GM04504 (cell line): ENCODE measurements around the gene C1orf87.
"Not testable (repeated sequence)": the region's sequence is repeated elsewhere in the genome, so short reads cannot be mapped to it uniquely, and the experiment has no call there.

Source experiments
- DNase-seq: peaks from one replicate; pipeline ENCODE4 v3.0.0-alpha.2; 2012; ENCODE audit warnings: low read depth

Gene C1orf87

GRCh38 chr1:59992040-59992820 is 81.3 kb downstream of the C1orf87 start:
- DNase-seq: no peak

- DNase-seq: no peak
Observed at GRCh38 chr1:59990470-59990869, 83.1 kb downstream of the C1orf87 start.

DNA sequence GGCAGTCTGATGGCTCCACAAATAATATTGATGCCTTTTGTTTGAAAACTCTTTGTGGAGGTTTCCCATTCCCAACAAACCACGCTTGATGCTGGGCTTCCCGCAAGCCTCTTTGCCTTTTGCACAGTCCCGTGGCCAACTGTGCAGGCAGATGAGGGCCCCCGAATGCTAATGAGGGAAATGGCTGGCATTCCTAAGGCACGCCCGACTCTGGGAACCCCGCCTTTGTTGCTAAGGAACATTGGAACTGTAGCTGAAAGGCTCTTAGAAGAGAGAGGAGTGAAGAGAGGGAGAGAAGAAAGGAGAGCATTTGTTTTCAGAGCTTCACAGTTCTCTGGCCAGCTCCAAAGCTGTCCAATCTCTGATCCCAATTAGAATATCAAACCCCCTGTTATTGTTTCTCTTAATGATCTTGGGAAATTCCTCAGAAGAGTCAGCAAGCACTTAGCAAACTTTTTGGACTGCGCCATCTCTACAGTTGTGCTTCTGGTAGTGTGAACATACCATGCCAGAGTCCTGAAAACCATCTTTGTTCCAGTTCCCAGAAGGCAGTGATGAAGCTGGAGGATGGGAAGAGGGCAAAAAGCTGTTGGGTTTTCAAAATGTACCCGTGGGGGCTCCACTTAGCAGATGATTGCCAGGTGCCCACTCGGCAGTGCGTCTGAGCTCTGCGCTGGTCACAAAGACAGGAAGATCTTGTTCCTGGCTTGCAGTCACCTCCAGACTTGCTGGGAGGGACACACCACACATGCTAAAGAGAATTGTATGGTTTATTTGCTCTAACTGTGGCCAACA is 86.9 kb downstream of the C1orf87 start:
- DNase-seq: no peak

- no peak for DNase-seq
Observed at GRCh38 chr1:59985911-59986515, 87.6 kb downstream of the C1orf87 start.

- no peak for DNase-seq
Observed at GRCh38 chr1:59979666-59980065, 93.9 kb downstream of the C1orf87 start.

DNA sequence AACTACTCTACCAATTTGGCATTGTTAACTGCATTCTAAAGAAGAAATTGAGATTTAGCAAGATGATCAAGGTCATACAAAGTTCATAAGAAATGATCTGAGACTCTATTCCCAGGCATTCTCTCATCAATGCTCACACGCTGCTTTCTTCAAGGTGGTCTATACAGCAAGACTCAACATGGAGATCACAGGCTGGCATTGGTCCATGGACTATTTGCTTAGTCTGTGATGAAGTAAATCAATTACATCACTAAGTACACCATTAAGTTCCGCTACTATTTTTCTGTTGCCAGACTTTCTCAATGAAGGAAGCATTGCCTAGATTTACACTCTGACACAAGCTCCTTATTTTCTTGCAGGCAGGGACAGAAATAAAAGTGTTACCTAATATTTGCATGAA is 95.1 kb downstream of the C1orf87 start:
- DNase-seq: no peak

GRCh38 chr1:59978026-59978425 is 95.5 kb downstream of the C1orf87 start:
- DNase-seq: no peak

DNA sequence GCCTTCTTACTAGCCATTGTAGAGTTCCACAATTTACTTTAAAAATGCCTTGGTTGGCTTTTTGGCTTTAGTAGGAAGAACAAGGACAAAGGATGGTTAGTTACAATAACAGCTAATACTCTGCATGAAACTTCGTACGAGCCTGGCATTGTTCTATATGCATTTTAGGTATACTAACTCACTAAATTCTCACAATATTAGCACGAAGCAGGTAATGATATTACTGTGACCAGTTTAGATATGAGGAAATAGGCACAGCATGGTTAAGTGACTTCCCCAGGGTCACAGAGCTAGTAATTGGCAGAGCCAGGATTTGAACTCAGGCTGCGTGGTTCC is 96.5 kb downstream of the C1orf87 start:
- no peak for DNase-seq

DNA sequence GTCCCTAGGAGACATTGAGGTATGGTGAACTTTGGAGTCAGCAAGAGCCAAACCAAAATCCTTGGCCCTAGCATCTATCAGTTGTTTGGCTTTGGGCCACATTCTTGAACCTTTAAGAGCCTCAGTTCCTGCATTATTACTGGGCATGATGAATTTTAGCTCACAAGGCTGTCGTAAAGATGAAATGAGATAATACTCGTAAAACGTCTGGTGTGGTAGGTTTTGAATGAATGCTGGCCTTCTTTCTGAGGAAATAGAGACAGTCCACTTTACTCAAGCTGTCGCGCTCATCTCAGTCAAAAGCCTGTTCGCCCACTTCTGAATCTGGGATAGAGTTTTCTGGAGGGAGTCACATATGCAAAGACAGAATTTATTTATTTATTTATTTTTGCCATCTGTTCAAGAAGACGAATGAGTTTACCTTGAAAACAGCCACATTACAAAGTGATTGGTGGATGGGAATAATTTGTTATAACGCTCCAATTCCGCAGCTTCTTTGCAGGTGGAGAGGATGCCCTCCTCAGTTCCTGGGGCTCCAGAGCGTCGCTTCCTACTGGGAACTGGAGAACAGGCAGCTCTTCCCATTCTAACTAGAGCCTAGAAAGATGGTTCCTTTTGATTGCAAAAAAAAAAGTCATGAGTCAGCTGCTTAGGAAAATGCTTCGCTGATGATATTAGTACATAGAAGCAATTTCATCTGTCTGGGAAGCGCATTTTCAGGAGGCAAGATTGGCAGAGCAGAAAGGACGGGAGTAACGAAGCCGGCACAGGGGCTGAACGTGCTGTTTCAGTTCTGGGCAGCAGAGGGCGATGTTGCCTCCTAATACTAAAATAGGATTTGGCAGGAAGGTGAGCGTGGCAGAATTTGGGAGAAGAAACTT is 97.1 kb downstream of the C1orf87 start:
- peak; percentile 21 for DNase-seq

DNA sequence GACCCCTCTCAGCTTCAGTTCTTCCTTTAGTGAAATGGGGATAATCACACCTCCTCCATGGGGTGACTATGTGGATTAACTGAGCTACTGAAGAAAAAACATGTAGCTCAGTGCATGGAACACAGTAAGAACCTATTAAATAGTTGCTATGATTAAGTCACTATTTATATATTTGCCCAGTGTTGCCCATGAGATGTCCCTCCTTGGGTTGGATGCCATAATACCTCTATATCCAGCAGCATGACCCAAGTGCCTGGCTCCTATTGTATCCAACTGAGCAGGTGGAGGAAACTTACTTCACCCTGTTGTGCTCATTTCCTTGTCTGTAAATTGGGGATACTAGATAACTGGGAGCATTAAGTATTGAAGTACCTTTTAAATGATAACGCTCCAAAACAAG is 99.9 kb downstream of the C1orf87 start:
- no peak for DNase-seq

DNA sequence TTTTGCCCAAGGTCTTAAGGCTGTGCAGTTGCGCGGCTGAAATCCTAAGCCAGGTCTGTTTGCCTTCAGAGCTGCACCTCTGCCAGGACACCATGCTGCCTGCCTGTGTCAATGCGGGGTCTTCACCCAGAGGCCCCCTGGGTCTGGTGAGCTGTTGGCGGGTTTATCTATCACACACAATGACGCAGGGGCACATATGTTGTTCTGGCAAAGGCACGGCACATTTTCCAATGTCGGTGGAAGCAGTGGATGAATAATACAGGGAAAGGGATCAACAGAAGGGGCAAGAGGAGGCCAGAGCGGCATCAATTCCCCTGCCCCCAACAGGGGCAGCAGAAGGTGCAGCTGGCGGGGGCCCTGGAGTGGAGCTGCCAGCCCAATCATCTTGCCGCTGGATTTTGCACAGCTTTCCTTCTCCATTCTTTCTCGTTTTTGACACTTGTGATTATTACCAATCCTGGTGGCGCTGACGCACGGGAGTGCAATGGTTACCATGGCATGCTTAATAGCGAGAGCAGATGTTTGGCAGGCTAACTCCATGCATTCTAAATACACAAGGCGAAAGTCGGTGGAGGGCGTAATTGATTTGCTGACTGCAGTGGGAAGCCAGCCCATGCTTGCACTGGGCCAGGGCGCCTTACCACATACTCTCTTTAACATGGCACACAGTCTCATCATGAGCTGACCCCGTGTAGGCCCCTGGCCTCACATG is 101.2 kb downstream of the C1orf87 start:
- no peak for DNase-seq

DNA sequence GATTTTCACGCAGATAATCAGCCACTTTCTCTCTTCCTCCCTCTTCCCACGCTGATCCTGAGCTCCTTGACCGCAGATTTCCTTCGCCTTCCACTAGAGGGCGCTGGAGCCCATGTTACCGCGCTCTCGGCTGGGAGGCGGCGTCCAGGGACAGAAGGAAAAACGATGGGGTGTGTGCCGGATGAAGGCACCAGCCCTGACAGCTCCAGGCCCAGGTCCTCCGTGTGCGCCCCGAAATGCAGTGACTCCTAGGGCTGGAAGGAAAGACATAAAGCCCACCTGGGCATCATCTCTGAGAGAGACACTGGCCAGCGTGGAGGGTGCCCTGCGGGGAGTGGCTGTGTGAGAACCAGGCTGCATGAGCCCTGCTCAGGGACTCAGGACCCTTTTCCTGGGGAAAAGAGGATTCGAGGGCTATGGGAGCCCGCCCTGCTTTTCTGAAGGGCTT is 102.1 kb downstream of the C1orf87 start:
- peak; percentile 31 for DNase-seq

GRCh38 chr1:59969542-59970175 is 103.9 kb downstream of the C1orf87 start:
- not testable (repeated sequence) for DNase-seq

- DNase-seq: not testable (repeated sequence)
Observed at GRCh38 chr1:59968746-59969145, 104.8 kb downstream of the C1orf87 start.

- DNase-seq: no peak
Observed at GRCh38 chr1:59967780-59968179, 105.8 kb downstream of the C1orf87 start.

DNA sequence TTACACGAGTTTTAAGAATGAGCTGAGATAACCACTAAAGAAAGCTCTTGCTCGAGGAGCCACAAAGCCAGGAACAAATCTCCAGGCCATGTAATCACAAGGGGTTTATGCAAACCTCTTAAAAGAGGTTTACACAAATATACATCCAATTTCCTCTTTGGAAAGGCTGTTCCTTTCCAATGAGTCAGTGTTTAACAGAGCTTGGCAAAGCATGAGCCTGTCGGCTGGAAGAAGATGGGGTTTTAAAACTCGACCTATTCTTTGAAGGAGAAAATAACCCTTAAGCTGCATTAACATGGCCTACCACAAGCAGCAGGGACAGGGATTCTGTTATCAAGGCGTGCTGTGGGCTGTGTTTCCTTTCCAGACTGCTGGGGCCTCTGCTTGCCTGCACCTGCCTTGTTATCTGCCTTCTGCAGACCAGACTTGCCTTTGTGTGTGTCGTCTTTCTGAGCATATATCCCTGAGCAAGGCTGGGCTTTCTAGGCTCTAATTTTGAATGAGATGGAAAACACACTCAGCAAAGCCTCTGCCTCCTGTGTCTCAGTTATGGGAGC is 106.4 kb downstream of the C1orf87 start:
- no peak for DNase-seq

DNA sequence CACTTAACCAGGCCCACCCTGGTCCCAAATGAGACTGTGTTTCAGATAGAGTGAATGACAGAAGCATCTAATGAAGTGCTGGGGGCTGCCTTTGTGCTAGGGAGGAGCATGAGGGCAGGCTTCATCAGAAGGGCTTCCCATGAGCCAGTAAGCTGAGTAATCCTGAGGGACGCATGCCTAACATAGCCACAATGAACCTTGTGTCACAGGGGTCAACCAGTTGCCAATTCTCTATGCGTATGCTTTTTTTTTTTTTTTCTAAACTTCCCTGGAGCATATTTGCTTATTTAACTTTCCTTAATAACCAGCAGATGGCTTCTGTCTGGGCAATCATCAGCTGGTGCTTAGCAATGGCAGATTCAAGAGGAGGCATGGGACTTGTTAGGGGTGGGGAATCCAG is 121.5 kb downstream of the C1orf87 start:
- no peak for DNase-seq

DNA sequence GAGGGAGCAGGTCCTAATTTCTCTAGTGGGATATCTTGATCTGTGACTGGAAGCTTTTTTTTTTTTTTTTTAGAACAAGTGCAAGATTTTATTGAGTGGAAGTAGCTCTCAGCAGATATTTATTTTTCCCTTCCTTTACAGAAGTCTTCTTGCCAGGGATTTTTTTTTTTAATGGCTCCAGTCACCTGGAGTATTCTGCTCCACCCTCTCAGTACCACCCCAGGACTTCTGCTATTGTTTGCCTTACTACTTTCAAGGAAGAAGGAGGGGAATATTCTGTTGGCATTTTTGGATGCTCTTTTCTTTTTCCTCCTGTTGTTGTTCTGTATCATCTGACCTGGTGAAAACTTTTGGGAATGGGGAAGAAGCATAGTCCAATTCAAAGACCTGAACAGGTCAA is 123.9 kb downstream of the C1orf87 start:
- no peak for DNase-seq

DNA sequence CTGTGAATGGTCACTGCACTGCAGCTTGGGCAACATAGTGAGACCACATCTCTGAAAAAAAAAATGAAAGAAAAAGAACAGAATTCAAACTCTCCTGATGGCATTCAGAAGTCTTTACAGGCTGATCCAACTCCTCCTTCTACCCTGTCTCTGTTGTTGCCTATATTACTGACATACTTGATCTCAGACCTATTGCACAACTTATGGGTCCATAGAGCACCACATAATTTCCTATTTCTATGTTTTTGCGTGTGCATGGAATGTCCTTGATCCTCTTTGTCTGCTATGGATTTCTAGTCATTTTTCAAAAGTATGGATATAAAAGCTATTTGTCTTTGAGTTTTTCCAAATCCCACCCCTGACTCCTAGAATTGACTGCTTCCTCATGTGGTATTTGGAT is 124.6 kb downstream of the C1orf87 start:
- DNase-seq: no peak
